ENCODE data around the gene HS6ST1.

- TF ChIP-seq CTCF (IDR thresholded peaks at IDR 0.05) (no peak), EZH2 (IDR thresholded peaks at IDR 0.05) (no peak)
Observed at GRCh38 chr2:128308284-128308731, 10.4 kb downstream of the HS6ST1 start.

Measured in neural progenitor cell (in vitro differentiated cells).